ENCODE measurements around the gene RPP25L. TPM values are rescaled to one million over a fixed set of nuclear protein-coding genes. Genes with fewer than 3 reads are reported as not detected.

RPP25L gene
- total and polyA plus RNA-seq, 2 donors from 2014 or later: 21.9 to 73.8 TPM

DNA sequence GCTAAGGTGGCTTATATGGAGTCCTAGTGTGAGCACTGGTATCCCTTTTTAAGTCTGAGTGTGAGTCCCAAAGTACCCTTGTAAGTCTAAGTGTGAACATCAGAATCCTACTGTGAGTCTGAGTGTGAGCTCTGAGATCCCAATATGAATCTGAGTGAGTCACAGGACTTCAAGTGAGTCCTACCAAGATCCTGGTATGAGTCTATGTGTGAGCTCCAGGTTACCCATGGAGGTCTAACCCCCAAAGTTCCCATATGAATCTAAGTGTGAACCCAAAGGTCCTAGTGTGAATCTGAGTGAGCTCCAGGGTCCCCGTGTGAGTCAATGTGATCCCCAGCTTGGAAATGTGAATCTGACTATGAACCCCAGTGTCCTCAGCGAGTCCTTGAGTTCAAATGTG, 24.6 kb downstream of the RPP25L start:
- FAIRE-seq (no peak), DNase-seq (no peak)
- Histone ChIP-seq H3K9me3 (ENCODE audit: control insufficient read depth in 2 of 3, insufficient read depth in 1 of 3, low read length in 3 of 3) (no peaks in the 10 kb centered on the region), H3K4me3 (ENCODE audit: low read length in 3 of 3) (no peak overlapping the region), H3K9ac (ENCODE audit: low read length in 3 of 3) (no peak overlapping the region), H3K27ac (ENCODE audit: low read depth in 2 of 2, low read length in 2 of 2) (no peak overlapping the region), H3K4me1 (ENCODE audit: control insufficient read depth in 2 of 3, insufficient read depth in 2 of 3, low read depth in 1 of 3, low read length in 3 of 3) (peaks cover 0 to 3% (median 2%) of the 10 kb centered on the region in 3 donors), H3K27me3 (ENCODE audit: control insufficient read depth, insufficient read depth, low read length) (peaks cover 11% of the 10 kb centered on the region), H3K36me3 (ENCODE audit: control insufficient read depth in 2 of 3, insufficient read depth in 3 of 3, low read length in 3 of 3) (no peaks in the 10 kb centered on the region)
- intact Hi-C loops (cut with DNase I): no loop called here
- TF ChIP-seq, protein P1, sequence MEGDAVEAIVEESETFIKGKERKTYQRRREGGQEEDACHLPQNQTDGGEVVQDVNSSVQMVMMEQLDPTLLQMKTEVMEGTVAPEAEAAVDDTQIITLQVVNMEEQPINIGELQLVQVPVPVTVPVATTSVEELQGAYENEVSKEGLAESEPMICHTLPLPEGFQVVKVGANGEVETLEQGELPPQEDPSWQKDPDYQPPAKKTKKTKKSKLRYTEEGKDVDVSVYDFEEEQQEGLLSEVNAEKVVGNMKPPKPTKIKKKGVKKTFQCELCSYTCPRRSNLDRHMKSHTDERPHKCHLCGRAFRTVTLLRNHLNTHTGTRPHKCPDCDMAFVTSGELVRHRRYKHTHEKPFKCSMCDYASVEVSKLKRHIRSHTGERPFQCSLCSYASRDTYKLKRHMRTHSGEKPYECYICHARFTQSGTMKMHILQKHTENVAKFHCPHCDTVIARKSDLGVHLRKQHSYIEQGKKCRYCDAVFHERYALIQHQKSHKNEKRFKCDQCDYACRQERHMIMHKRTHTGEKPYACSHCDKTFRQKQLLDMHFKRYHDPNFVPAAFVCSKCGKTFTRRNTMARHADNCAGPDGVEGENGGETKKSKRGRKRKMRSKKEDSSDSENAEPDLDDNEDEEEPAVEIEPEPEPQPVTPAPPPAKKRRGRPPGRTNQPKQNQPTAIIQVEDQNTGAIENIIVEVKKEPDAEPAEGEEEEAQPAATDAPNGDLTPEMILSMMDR (IDR thresholded peaks at IDR 0.05; ENCODE audit: borderline replicate concordance, extremely low read depth, insufficient read depth): no peak

DNA sequence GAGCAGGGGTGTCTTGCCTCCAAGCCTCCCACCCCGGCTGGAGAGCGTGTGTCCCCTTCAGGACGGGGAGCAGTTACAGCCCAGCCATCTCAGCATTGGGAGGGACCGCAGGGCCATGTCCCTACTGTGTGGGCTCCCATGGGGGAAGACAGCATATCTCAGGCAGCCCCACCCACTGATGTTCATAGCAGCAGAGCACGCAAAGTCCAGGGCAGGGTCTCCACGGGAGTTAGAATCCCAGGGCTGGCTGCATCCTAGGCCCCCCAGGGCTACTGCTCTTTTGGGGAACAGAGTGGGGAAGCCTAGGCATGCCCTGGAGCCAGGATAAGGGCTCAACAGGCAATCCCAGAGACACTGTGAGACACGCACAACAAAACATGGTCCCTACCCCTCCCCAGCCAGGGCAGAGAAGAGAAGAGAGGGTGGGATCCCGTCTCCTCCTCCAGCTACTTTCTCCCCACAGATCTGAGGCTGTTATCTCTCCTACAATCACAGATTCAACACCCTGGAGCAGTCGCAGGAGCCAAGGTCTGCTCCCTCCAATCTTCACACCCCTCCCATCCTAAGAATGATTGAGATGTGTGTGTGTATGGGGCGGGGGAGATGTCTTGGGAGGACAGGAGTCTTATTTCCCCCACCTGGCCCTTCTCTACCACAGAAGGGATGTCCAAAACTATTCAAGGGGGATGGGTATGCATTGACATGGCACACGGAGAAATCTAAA, 25.8 kb downstream of the RPP25L start:
- no peak for FAIRE-seq
- Histone ChIP-seq H3K9ac (ENCODE audit: low read length in 3 of 3) (no peak overlapping the region), H3K36me3 (ENCODE audit: control insufficient read depth in 2 of 3, insufficient read depth in 3 of 3, low read length in 3 of 3) (no peaks in the 10 kb centered on the region), H3K4me3 (ENCODE audit: low read length in 3 of 3) (no peak overlapping the region), H3K27ac (ENCODE audit: low read depth in 2 of 2, low read length in 2 of 2) (no peak overlapping the region), H3K27me3 (ENCODE audit: control insufficient read depth, insufficient read depth, low read length) (peaks cover 11% of the 10 kb centered on the region), H3K9me3 (ENCODE audit: control insufficient read depth in 2 of 3, insufficient read depth in 1 of 3, low read length in 3 of 3) (no peaks in the 10 kb centered on the region), H3K4me1 (ENCODE audit: control insufficient read depth in 2 of 3, insufficient read depth in 2 of 3, low read depth in 1 of 3, low read length in 3 of 3) (peaks cover 0 to 3% (median 0%) of the 10 kb centered on the region in 3 donors)
- peak in 3 of 5 donors; percentile 39 to 47 (median 45) for DNase-seq
- intact Hi-C loops (cut with DNase I): no loop called here
- TF ChIP-seq, protein P1 (IDR thresholded peaks at IDR 0.05; ENCODE audit: borderline replicate concordance, extremely low read depth, insufficient read depth): no peak

DNA sequence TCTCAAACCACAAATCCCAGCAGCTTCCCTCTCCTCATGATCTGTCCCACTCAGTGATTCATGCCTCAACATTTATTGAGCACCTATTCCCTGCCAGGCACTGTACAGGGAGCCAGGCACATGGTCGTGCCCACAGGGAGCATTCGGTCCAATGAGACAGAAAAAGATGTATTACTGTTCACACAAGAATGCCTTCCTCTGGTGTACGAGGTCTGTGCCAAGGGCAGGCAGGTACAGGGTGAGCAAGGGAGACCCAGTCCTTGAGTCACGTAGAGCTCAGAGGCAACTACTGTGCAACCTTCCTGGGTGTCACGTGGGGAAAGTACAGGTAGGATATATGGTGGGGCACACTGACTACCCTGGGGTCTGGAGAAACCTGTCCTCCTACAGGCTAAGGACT, 26.9 kb downstream of the RPP25L start:
- intact Hi-C loops (cut with DNase I): no loop called here
- TF ChIP-seq, protein P1 (IDR thresholded peaks at IDR 0.05; ENCODE audit: borderline replicate concordance, extremely low read depth, insufficient read depth): no peak
- H3K9me3 ChIP-seq (ENCODE audit: control insufficient read depth in 2 of 3, insufficient read depth in 1 of 3, low read length in 3 of 3): no peaks in the 10 kb centered on the region
- no peak overlapping the region for H3K4me3 ChIP-seq (ENCODE audit: low read length in 3 of 3)
- H3K4me1 ChIP-seq (ENCODE audit: control insufficient read depth in 2 of 3, insufficient read depth in 2 of 3, low read depth in 1 of 3, low read length in 3 of 3): peaks cover 0 to 3% (median 0%) of the 10 kb centered on the region in 3 donors
- H3K27ac ChIP-seq (ENCODE audit: low read depth in 2 of 2, low read length in 2 of 2): no peak overlapping the region
- H3K9ac ChIP-seq (ENCODE audit: low read length in 3 of 3): no peak overlapping the region
- no peaks in the 10 kb centered on the region for H3K36me3 ChIP-seq (ENCODE audit: control insufficient read depth in 2 of 3, insufficient read depth in 3 of 3, low read length in 3 of 3)
- no peak for FAIRE-seq
- peaks cover 11% of the 10 kb centered on the region for H3K27me3 ChIP-seq (ENCODE audit: control insufficient read depth, insufficient read depth, low read length)
- no peak for DNase-seq
